H1 (cell line): Measurements from ENCODE around the gene TUBD1.

Experiments
- EP300 ChIP-seq, 2 experiments: IDR thresholded peaks; 1 replicate in 1 of 2; 2 replicates in 1 of 2; pipeline ENCODE4 v1.6.1; 2011 to 2012; ENCODE audit warnings: low read depth in 2 of 2, low read length in 2 of 2, mild to moderate bottlenecking in 2 of 2, borderline replicate concordance in 1 of 2, inconsistent platforms in 1 of 2, moderate library complexity in 1 of 2
- HDAC6 ChIP-seq: IDR thresholded peaks from one replicate; pipeline ENCODE4 v1.7.1; 2012; ENCODE audit warnings: low read depth, mild to moderate bottlenecking, inconsistent platforms, low read length, moderate library complexity
- TAF7 ChIP-seq: optimal IDR thresholded peaks from 2 replicates; pipeline ENCODE3; 2011; ENCODE audit warnings: low read depth, mild to moderate bottlenecking, inconsistent platforms, low read length, moderate library complexity, borderline replicate concordance
- ZNF274 ChIP-seq: IDR thresholded peaks from 2 replicates; pipeline ENCODE4 v1.7.0; 2012; ENCODE audit warnings: low read length, borderline replicate concordance; ENCODE audit errors: extremely low read depth
- TF ChIP-seq, protein P1 (sequence below), 3 experiments: IDR thresholded peaks; 1 replicate in 2 of 3; 2 replicates in 1 of 3; pipeline versions ENCODE4 v1.5.1 to v1.6.1; 2011; ENCODE audit warnings: low read length in 3 of 3, mild to moderate bottlenecking in 3 of 3, inconsistent platforms in 2 of 3, low read depth in 1 of 3, moderate library complexity in 1 of 3; ENCODE audit not compliant: insufficient read depth in 1 of 3; ENCODE audit errors: control extremely low read depth in 1 of 3

- TF ChIP-seq HDAC6 (no peak), EP300 (IDR thresholded peaks at IDR 0.05; ENCODE audit: borderline replicate concordance in 1 of 2, low read depth in 2 of 2, low read length in 2 of 2) (no peak), ZNF274 (no peak), TAF7 (no peak)
- TF ChIP-seq, protein P1, sequence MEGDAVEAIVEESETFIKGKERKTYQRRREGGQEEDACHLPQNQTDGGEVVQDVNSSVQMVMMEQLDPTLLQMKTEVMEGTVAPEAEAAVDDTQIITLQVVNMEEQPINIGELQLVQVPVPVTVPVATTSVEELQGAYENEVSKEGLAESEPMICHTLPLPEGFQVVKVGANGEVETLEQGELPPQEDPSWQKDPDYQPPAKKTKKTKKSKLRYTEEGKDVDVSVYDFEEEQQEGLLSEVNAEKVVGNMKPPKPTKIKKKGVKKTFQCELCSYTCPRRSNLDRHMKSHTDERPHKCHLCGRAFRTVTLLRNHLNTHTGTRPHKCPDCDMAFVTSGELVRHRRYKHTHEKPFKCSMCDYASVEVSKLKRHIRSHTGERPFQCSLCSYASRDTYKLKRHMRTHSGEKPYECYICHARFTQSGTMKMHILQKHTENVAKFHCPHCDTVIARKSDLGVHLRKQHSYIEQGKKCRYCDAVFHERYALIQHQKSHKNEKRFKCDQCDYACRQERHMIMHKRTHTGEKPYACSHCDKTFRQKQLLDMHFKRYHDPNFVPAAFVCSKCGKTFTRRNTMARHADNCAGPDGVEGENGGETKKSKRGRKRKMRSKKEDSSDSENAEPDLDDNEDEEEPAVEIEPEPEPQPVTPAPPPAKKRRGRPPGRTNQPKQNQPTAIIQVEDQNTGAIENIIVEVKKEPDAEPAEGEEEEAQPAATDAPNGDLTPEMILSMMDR (IDR thresholded peaks at IDR 0.05; ENCODE audit: control extremely low read depth in 1 of 3, insufficient read depth in 1 of 3, low read depth in 1 of 3, low read length in 3 of 3): no peak
These were observed 18.4 kb downstream of the TUBD1 start for GRCh38 chr17:59874376-59874775.
